OCI-LY7 (cell line): ENCODE data around the gene GSC2.

Experiments used
- CTCF ChIP-seq: fragments of 200-600 bp; sonication (generic); conservative IDR thresholded peaks from 2 replicates; pipeline ENCODE4 v1.5.1; 2014; ENCODE audit warnings: mild to moderate bottlenecking, antibody characterized with exemption, low read length, moderate library complexity, mixed read lengths
- EZH2phosphoT487 ChIP-seq: fragments of 200-600 bp; sonication (generic); IDR thresholded peaks from 2 replicates; pipeline ENCODE4 v1.6.1; 2018; ENCODE audit warnings: low read depth, borderline replicate concordance, mild to moderate bottlenecking, mixed run types, antibody characterized with exemption, low read length, moderate library complexity, mixed read lengths

- TF ChIP-seq CTCF (no peak), EZH2phosphoT487 (no peak)
Observed at GRCh38 chr22:19108807-19109197, 41.3 kb downstream of the GSC2 start.
